IMR-90 (cell line): Measurements from ENCODE around the gene IGF2R. TPM values are rescaled to one million over a fixed set of nuclear protein-coding genes. Genes with fewer than 3 reads are reported as not detected.

ENCODE experiments used
- ATAC-seq: fragments of 200-7000 bp; cut with Tn5 transposase; 2 replicates; pipeline ENCODE4 v1.9.1; 2020; ENCODE audit warnings: low read depth, mild to moderate bottlenecking, moderate library complexity
- BruUV-seq: library from RNA; stranded (reverse); fragments of 400-500 nt; replicated peaks from 2 replicates; lab custom pipeline; 2021; lab: Mats Ljungman, UMichigan
- CTCF ChIA-PET: fragments of 300-600 bp; formaldehyde crosslinking; extraction: SDS; loops from one replicate; lab custom pipeline; 2021; ENCODE audit warnings: antibody characterized with exemption; lab: Yijun Ruan, JAX
- POLR2A ChIA-PET: fragments of 300-600 bp; sonication (Branson Sonifier 250); formaldehyde crosslinking; loops from one replicate; lab custom pipeline; 2022; ENCODE audit warnings: antibody characterized with exemption; ENCODE audit not compliant: unreplicated experiment; lab: Charles Lee
- DNase-seq: peaks from one replicate; pipeline ENCODE4 v3.0.0; 2013
- H2AFZ ChIP-seq: replicated peaks from 2 replicates; pipeline ENCODE3; 2013; ENCODE audit warnings: low read length, mild to moderate bottlenecking; ENCODE audit not compliant: poor library complexity
- H2AK5ac ChIP-seq: 2 replicates; pipeline ENCODE4 v1.6.1; 2013; ENCODE audit warnings: low read depth, low read length, inconsistent platforms
- H2AK9ac ChIP-seq: replicated peaks from 2 replicates; pipeline ENCODE3; 2013; ENCODE audit warnings: mild to moderate bottlenecking, low read depth, low read length, moderate library complexity; ENCODE audit not compliant: poor library complexity
- H2BK120ac ChIP-seq: 2 replicates; pipeline ENCODE4 v1.6.1; 2013; ENCODE audit warnings: low read depth, low read length, inconsistent platforms
- H2BK15ac ChIP-seq: 3 replicates; pipeline ENCODE4 v1.6.1; 2013; ENCODE audit warnings: low read depth, low read length, inconsistent platforms
- H2BK20ac ChIP-seq: 2 replicates; pipeline ENCODE4 v1.6.1; 2013; ENCODE audit warnings: low read depth, mild to moderate bottlenecking, inconsistent platforms, low read length, moderate library complexity
- H2BK5ac ChIP-seq: 2 replicates; pipeline ENCODE4 v1.6.1; 2013; ENCODE audit warnings: mild to moderate bottlenecking, low read depth, low read length, inconsistent platforms; ENCODE audit not compliant: poor library complexity, severe bottlenecking
- H3K14ac ChIP-seq: replicated peaks from 2 replicates; pipeline ENCODE4 v1.6.1; 2013; ENCODE audit warnings: low read depth, low read length, inconsistent platforms
- H3K18ac ChIP-seq: 2 replicates; pipeline ENCODE4 v1.6.1; 2013; ENCODE audit warnings: low read depth, low read length, control low read depth
- H3K23ac ChIP-seq: 2 replicates; pipeline ENCODE4 v1.6.1; 2013; ENCODE audit warnings: low read depth, low read length, inconsistent platforms
- H3K27ac ChIP-seq: 2 replicates; pipeline ENCODE4 v1.5.1; 2013; ENCODE audit warnings: mild to moderate bottlenecking, control low read depth, low read length; ENCODE audit not compliant: insufficient read depth
- H3K27me3 ChIP-seq: 2 replicates; pipeline ENCODE4 v1.6.1; 2013; ENCODE audit warnings: low read length; ENCODE audit not compliant: control insufficient read depth, insufficient read depth
- H3K36me3 ChIP-seq: 2 replicates; pipeline ENCODE4 v1.6.1; 2013; ENCODE audit warnings: low read length, mixed read lengths; ENCODE audit not compliant: control insufficient read depth, insufficient read depth
- H3K4ac ChIP-seq: 2 replicates; pipeline ENCODE4 v1.6.1; 2013; ENCODE audit warnings: low read depth, low read length, inconsistent platforms
- H3K4me1 ChIP-seq: 2 replicates; pipeline ENCODE4 v1.6.1; 2013; ENCODE audit warnings: low read length, mixed read lengths; ENCODE audit not compliant: control insufficient read depth, insufficient read depth
- H3K4me2 ChIP-seq: 2 replicates; pipeline ENCODE4 v1.6.1; 2013; ENCODE audit warnings: low read depth, mild to moderate bottlenecking, control low read depth, low read length, moderate library complexity
- H3K4me3 ChIP-seq: 2 replicates; pipeline ENCODE4 v1.5.1; 2013; ENCODE audit warnings: low read depth, mild to moderate bottlenecking, control low read depth, low read length, moderate library complexity; ENCODE audit not compliant: insufficient read depth
- H3K56ac ChIP-seq: 2 replicates; pipeline ENCODE4 v1.6.1; 2013; ENCODE audit warnings: low read length, inconsistent platforms; ENCODE audit not compliant: insufficient read depth; ENCODE audit errors: extremely low read depth
- H3K79me1 ChIP-seq, 2 experiments: 2 replicates each; pipeline ENCODE4 v1.6.1; 2013; ENCODE audit warnings: low read length in 2 of 2, inconsistent platforms in 1 of 2, low read depth in 1 of 2
- H3K9ac ChIP-seq: 2 replicates; pipeline ENCODE4 v1.6.1; 2013; ENCODE audit warnings: low read depth, low read length, control low read depth
- H3K9me1 ChIP-seq: 2 replicates; pipeline ENCODE4 v1.6.1; 2013; ENCODE audit warnings: low read length, inconsistent platforms; ENCODE audit not compliant: insufficient read depth
- H3K9me3 ChIP-seq: 2 replicates; pipeline ENCODE4 v1.6.1; 2013; ENCODE audit warnings: low read length; ENCODE audit not compliant: control insufficient read depth, insufficient read depth
- H4K20me1 ChIP-seq: 2 replicates; pipeline ENCODE4 v1.6.1; 2013; ENCODE audit warnings: low read length, inconsistent platforms; ENCODE audit not compliant: insufficient read depth
- H4K5ac ChIP-seq: 2 replicates; pipeline ENCODE4 v1.6.1; 2013; ENCODE audit warnings: mild to moderate bottlenecking, low read depth, low read length, control low read depth
- H4K8ac ChIP-seq, 2 experiments: 2 replicates each; pipeline ENCODE4 v1.6.1; 2013; ENCODE audit warnings: low read depth in 2 of 2, low read length in 2 of 2, control low read depth in 1 of 2, inconsistent platforms in 1 of 2
- H4K91ac ChIP-seq: 2 replicates; pipeline ENCODE4 v1.6.1; 2013; ENCODE audit warnings: low read depth, low read length, inconsistent platforms; ENCODE audit not compliant: insufficient read depth
- MAZ ChIP-seq: IDR thresholded peaks from 2 replicates; pipeline ENCODE4 v1.6.1; 2012; ENCODE audit warnings: low read depth, mild to moderate bottlenecking, low read length, improper control_type of control experiment, moderate library complexity, borderline replicate concordance
- WGBS, 2 experiments: methylation state at CpG; one replicate each; pipeline versions ENCODE4 v1.1.5 to v1.1.7; 2013; ENCODE audit warnings: missing lambda C conversion rate in 2 of 2; ENCODE audit not compliant: insufficient read length in 1 of 2; ENCODE audit errors: extremely low coverage in 2 of 2; 5-methylcytosine and 5-hydroxymethylcytosine counted together
- dilution Hi-C: fragments of 300-500 bp; cut with HindIII; formaldehyde crosslinking; loops from one replicate; pipeline ENCODE4 v1.14.3; 2018; ENCODE audit warnings: low sequenced_read_pairs; ENCODE audit not compliant: unreplicated experiment
- in situ Hi-C: fragments of 300-500 bp; cut with MboI; formaldehyde crosslinking; loops from 3 replicates; pipeline ENCODE4 v1.14.3; 2019; ENCODE audit warnings: low sequenced_read_pairs, inconsistent platforms, mixed read lengths
- intact Hi-C: fragments of 100-400 bp; cut with micrococcal nuclease; formaldehyde crosslinking; loops from 2 replicates; pipeline ENCODE4 v1.10.0; 2022
- polyA plus RNA-seq, 3 experiments: library from polyadenylated mRNA; depleted of rRNA; stranded (reverse); fragments of >200 nt; gene quantifications; 2 replicates each; pipeline ENCODE4 v1.2.3, GENCODE V29; 2012; ENCODE audit warnings: low replicate concordance in 1 of 3
- total RNA-seq: library from RNA; depleted of rRNA; stranded (reverse); fragments of >200 nt; gene quantifications from 2 replicates; pipeline ENCODE4 v1.2.3, GENCODE V29; 2012

Gene IGF2R
- total and polyA plus RNA-seq, 2 of the 4 experiments (the other 2 are of a cell fraction): 33.2 to 41.4 TPM

GRCh38 chr6:159961528-159961927, 7.4 kb upstream of the IGF2R start:
- peak; percentile 31 for DNase-seq
- no peak overlapping the region for H4K8ac ChIP-seq
- H2AFZ ChIP-seq: no peak overlapping the region
- intact Hi-C loops (no loop called here), in situ Hi-C loops (loop anchor here (25.0 kb wide), 1 partner anchor 274 kb away; the partner anchor contains the start of gene SOD2), dilution Hi-C loops (no loop called here)
- no peak overlapping the region for H3K18ac ChIP-seq
- H2BK20ac ChIP-seq: no peak overlapping the region
- no peak overlapping the region for H2AK9ac ChIP-seq
- TF ChIP-seq MAZ: no peak
- no peak overlapping the region for H3K4me3 ChIP-seq
- no peak overlapping the region for H2BK15ac ChIP-seq
- no TSS peak for BruUV-seq
- H3K9me3 ChIP-seq: no peaks in the 10 kb centered on the region
- H2BK5ac ChIP-seq: no peak overlapping the region
- H4K91ac ChIP-seq: no peak overlapping the region
- H3K14ac ChIP-seq: no peak overlapping the region
- H3K27me3 ChIP-seq: peaks cover 12% of the 10 kb centered on the region
- no peak overlapping the region for H3K23ac ChIP-seq
- H3K9me1 ChIP-seq: no peaks in the 10 kb centered on the region; the same call in 1 of the 2 replicates
- no CpG with 5 or more reads among the region's 2 CpGs for WGBS, 2 experiments
- H3K4ac ChIP-seq: no peak overlapping the region
- H3K4me2 ChIP-seq: no peak overlapping the region; the same call in 1 of the 2 replicates
- H3K36me3 ChIP-seq: no peaks in the 10 kb centered on the region
- no peak overlapping the region for H2BK120ac ChIP-seq
- no peaks in the 10 kb centered on the region for H4K20me1 ChIP-seq
- H2AK5ac ChIP-seq: no peak overlapping the region
- ATAC-seq: no peak
- H3K4me1 ChIP-seq: peaks cover 4% of the 10 kb centered on the region
- CTCF ChIA-PET: interaction anchor here (0.7 kb wide), 1 partner anchor 502 kb away, joined by 4 read pairs; no protein-coding TSS in a partner anchor
- H3K27ac ChIP-seq: no peak overlapping the region
- no peak overlapping the region for H3K9ac ChIP-seq
- no peaks in the 10 kb centered on the region for H3K79me1 ChIP-seq
- H3K56ac ChIP-seq: no peak overlapping the region
- POLR2A ChIA-PET: no interaction called here
- no peak overlapping the region for H4K5ac ChIP-seq
